CD14-positive monocyte (primary cell): ENCODE data around the gene BUD13. TPM values are rescaled to one million over a fixed set of nuclear protein-coding genes. Genes with fewer than 3 reads are reported as not detected.
"Not testable (repeated sequence)": the region's sequence is repeated elsewhere in the genome, so short reads cannot be mapped to it uniquely, and the experiment has no call there.

Experiments
- DNase-seq, 3 donors: peaks; one replicate each; pipeline ENCODE4 v3.0.0-alpha.2; 2011 to 2022
- H2AFZ ChIP-seq: 2 replicates; pipeline ENCODE4 v1.6.0; 2012; ENCODE audit warnings: mild to moderate bottlenecking, low read depth, low read length, inconsistent platforms; ENCODE audit not compliant: insufficient read depth, poor library complexity, severe bottlenecking
- H3K27ac ChIP-seq, 2 donors: 1 replicate in 1 of 2; 2 replicates in 1 of 2; pipeline ENCODE4 v1.5.1; 2012 to 2013; ENCODE audit warnings: low read length in 2 of 2, control low read depth in 1 of 2, inconsistent platforms in 1 of 2, low read depth in 1 of 2, mild to moderate bottlenecking in 1 of 2
- H3K27me3 ChIP-seq, 2 donors: one replicate each; pipeline versions ENCODE4 v1.6.0 to v1.6.1; 2011 to 2013; ENCODE audit warnings: low read length in 2 of 2; ENCODE audit not compliant: control insufficient read depth in 2 of 2, insufficient read depth in 2 of 2
- H3K36me3 ChIP-seq, 2 donors: replicated peaks in 1 of 2; 1 replicate in 1 of 2; 2 replicates in 1 of 2; pipeline versions ENCODE4 v1.5.1 to v1.6.1; 2012 to 2013; ENCODE audit warnings: low read length in 2 of 2, control low read depth in 1 of 2, inconsistent platforms in 1 of 2, mild to moderate bottlenecking in 1 of 2; ENCODE audit not compliant: insufficient read depth in 2 of 2, control insufficient read depth in 1 of 2
- H3K4me1 ChIP-seq, 2 donors: 1 replicate in 1 of 2; 2 replicates in 1 of 2; pipeline versions ENCODE4 v1.5.1 to v1.6.1; 2012 to 2013; ENCODE audit warnings: low read length in 2 of 2, control low read depth in 1 of 2, inconsistent platforms in 1 of 2, mild to moderate bottlenecking in 1 of 2, moderate library complexity in 1 of 2; ENCODE audit not compliant: insufficient read depth in 2 of 2, control insufficient read depth in 1 of 2
- H3K4me2 ChIP-seq: replicated peaks from 2 replicates; pipeline ENCODE3; 2012; ENCODE audit warnings: low read length, moderate library complexity, mild to moderate bottlenecking; ENCODE audit not compliant: poor library complexity, severe bottlenecking; ENCODE audit errors: extremely low read depth
- H3K4me3 ChIP-seq, 3 experiments: fragments of 200-600 bp in 1 of 3; sonication (generic) in 1 of 3; replicated peaks in 1 of 3; 1 replicate in 2 of 3; 2 replicates in 1 of 3; pipeline ENCODE4 v1.5.1; 2011 to 2013; ENCODE audit warnings: low read length in 3 of 3, mild to moderate bottlenecking in 3 of 3, control low read depth in 2 of 3, low read depth in 2 of 3, inconsistent platforms in 1 of 3, moderate library complexity in 1 of 3
- H3K79me2 ChIP-seq: 2 replicates; pipeline ENCODE4 v1.6.0; 2012; ENCODE audit warnings: mild to moderate bottlenecking, control low read depth, inconsistent platforms, low read length, moderate library complexity; ENCODE audit not compliant: insufficient read depth
- H3K9ac ChIP-seq: 2 replicates; pipeline ENCODE4 v1.6.0; 2017; ENCODE audit warnings: low read length, mild to moderate bottlenecking; ENCODE audit not compliant: insufficient read depth, poor library complexity, severe bottlenecking
- H3K9me3 ChIP-seq, 2 donors: replicated peaks in 1 of 2; 1 replicate in 1 of 2; 2 replicates in 1 of 2; pipeline versions ENCODE4 v1.5.1 to v1.6.1; 2012 to 2013; ENCODE audit warnings: low read length in 2 of 2, control low read depth in 1 of 2; ENCODE audit not compliant: control insufficient read depth in 1 of 2, insufficient read depth in 1 of 2
- H4K20me1 ChIP-seq: 2 replicates; pipeline ENCODE4 v1.6.0; 2012; ENCODE audit warnings: mild to moderate bottlenecking, low read length, control low read depth, moderate library complexity; ENCODE audit not compliant: insufficient read depth
- H3K27ac Mint-ChIP-seq, 7 donors: one replicate each; pipeline ENCODE4 v1.8.0; 2020; ENCODE audit warnings: mild to moderate bottlenecking in 7 of 7, mixed read lengths in 7 of 7, moderate library complexity in 6 of 7, inconsistent platforms in 2 of 7
- H3K27me3 Mint-ChIP-seq, 3 donors: one replicate each; pipeline ENCODE4 v1.8.0; 2021 to 2022; ENCODE audit warnings: low read depth in 3 of 3, mild to moderate bottlenecking in 3 of 3, mixed read lengths in 3 of 3, moderate library complexity in 3 of 3, inconsistent platforms in 1 of 3
- H3K36me3 Mint-ChIP-seq, 2 donors: one replicate each; pipeline ENCODE4 v1.8.0; 2020; ENCODE audit warnings: mixed read lengths in 2 of 2, inconsistent platforms in 1 of 2, mild to moderate bottlenecking in 1 of 2
- H3K4me1 Mint-ChIP-seq: one replicate; pipeline ENCODE4 v1.8.0; 2020; ENCODE audit warnings: mild to moderate bottlenecking, mixed read lengths
- H3K4me3 Mint-ChIP-seq, 2 donors: one replicate each; pipeline ENCODE4 v1.8.0; 2020; ENCODE audit warnings: mild to moderate bottlenecking in 2 of 2, mixed read lengths in 2 of 2, moderate library complexity in 1 of 2
- H3K9me3 Mint-ChIP-seq, 7 donors: one replicate each; pipeline ENCODE4 v1.8.0; 2020 to 2022; ENCODE audit warnings: mixed read lengths in 7 of 7, mild to moderate bottlenecking in 6 of 7, moderate library complexity in 6 of 7, inconsistent platforms in 2 of 7
- WGBS: methylation state at CpG from one replicate; pipeline ENCODE4 v1.1.5; 2013; ENCODE audit warnings: missing lambda C conversion rate; ENCODE audit not compliant: insufficient coverage; 5-methylcytosine and 5-hydroxymethylcytosine counted together
- intact Hi-C, 2 donors: fragments of 100-400 bp; cut with micrococcal nuclease; formaldehyde crosslinking; loops; one replicate each; pipeline versions ENCODE4 v1.15.0 to v1.15.1; 2023
- polyA plus RNA-seq, 3 donors: library from polyadenylated mRNA; depleted of rRNA in 1 of 3; unstranded in 2 of 3; stranded (reverse) in 1 of 3; fragments of 300-500 nt in 2 of 3; fragments of >200 nt in 1 of 3; fragmentation: Illumina TruSeq in 2 of 3; gene quantifications; 1 replicate in 2 of 3; 2 replicates in 1 of 3; pipeline ENCODE4 v1.2.3, GENCODE V29; 2012 to 2021
- TF ChIP-seq, protein P1 (sequence below): fragments of 200-600 bp; IDR thresholded peaks from one replicate; pipeline ENCODE4 v1.8.0; 2022; ENCODE audit warnings: antibody characterized with exemption, mild to moderate bottlenecking

Gene BUD13
- polyA plus RNA-seq, 3 donors = 4.2 to 8.7 (median 5.3) TPM

DNA sequence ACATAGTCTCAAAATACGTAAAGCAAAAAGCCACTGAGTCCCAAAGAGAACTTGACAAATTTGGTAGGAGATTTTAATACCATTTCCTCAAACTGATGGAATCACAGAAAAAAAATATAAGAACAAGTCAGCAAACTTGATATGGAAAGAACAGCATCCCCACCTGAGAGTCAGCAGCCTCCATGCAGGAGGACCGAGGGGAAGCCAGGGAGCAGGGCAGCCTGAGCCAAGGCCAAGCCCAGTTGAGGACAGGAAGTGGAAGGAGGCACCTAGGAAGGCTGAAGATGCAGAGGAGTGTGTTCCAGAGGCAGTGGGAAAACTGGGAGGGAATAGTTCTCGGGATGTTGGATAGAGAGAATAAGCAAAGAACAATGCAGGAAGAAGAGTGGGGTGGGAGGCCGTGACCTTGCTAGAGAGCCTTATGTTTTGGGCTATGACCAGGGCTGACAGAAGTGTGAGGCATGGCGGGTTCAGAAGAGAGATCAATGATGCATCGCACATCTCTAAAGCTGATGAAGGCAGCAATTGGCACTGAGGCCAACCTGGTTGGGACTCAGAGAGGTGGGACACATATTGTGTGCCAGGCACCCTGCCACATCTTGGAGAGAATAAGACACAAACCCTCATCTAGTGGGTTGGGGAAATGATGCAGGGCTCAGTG, 34.9 kb upstream of the BUD13 start:
- no peaks in the 10 kb centered on the region for H3K27me3 ChIP-seq
- H3K36me3 ChIP-seq = no peaks in the 10 kb centered on the region
- H3K9ac ChIP-seq = no peak overlapping the region
- intact Hi-C loops = no loop called here
- Mint-ChIP-seq H3K4me1 (no peaks in the 10 kb centered on the region), H3K27ac (no peak overlapping the region), H3K27me3 (peaks cover 3 to 8% (median 4%) of the 10 kb centered on the region in 3 donors), H3K9me3 (peaks cover 0 to 2% (median 0%) of the 10 kb centered on the region in 7 donors), H3K36me3 (no peaks in the 10 kb centered on the region), H3K4me3 (no peak overlapping the region)
- no peak overlapping the region for H2AFZ ChIP-seq
- no peak overlapping the region for H3K4me3 ChIP-seq
- no peaks in the 10 kb centered on the region for H4K20me1 ChIP-seq
- no peak overlapping the region for H3K4me2 ChIP-seq
- DNase-seq = no peak
- WGBS = 93% methylated on average over 3 of the region's 6 CpGs
- H3K27ac ChIP-seq = no peak overlapping the region
- H3K79me2 ChIP-seq = no peaks in the 10 kb centered on the region
- TF ChIP-seq, protein P1, sequence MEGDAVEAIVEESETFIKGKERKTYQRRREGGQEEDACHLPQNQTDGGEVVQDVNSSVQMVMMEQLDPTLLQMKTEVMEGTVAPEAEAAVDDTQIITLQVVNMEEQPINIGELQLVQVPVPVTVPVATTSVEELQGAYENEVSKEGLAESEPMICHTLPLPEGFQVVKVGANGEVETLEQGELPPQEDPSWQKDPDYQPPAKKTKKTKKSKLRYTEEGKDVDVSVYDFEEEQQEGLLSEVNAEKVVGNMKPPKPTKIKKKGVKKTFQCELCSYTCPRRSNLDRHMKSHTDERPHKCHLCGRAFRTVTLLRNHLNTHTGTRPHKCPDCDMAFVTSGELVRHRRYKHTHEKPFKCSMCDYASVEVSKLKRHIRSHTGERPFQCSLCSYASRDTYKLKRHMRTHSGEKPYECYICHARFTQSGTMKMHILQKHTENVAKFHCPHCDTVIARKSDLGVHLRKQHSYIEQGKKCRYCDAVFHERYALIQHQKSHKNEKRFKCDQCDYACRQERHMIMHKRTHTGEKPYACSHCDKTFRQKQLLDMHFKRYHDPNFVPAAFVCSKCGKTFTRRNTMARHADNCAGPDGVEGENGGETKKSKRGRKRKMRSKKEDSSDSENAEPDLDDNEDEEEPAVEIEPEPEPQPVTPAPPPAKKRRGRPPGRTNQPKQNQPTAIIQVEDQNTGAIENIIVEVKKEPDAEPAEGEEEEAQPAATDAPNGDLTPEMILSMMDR = no peak
- H3K4me1 ChIP-seq = no peaks in the 10 kb centered on the region
- no peaks in the 10 kb centered on the region for H3K9me3 ChIP-seq

- Histone ChIP-seq H3K9me3 (no peaks in the 10 kb centered on the region), H3K27me3 (no peaks in the 10 kb centered on the region), H3K9ac (no peak overlapping the region), H3K4me3 (no peak overlapping the region), H3K79me2 (no peaks in the 10 kb centered on the region), H4K20me1 (no peaks in the 10 kb centered on the region), H3K27ac (no peak overlapping the region), H3K4me2 (no peak overlapping the region), H3K36me3 (no peaks in the 10 kb centered on the region), H2AFZ (no peak overlapping the region), H3K4me1 (no peaks in the 10 kb centered on the region)
- TF ChIP-seq, protein P1 = no peak
- no peaks in the 10 kb centered on the region for H3K36me3 Mint-ChIP-seq
- H3K9me3 Mint-ChIP-seq = peaks cover 0 to 2% (median 0%) of the 10 kb centered on the region in 7 donors
- no peaks in the 10 kb centered on the region for H3K4me1 Mint-ChIP-seq
- 67% methylated on average over 1 of the region's 3 CpGs for whole genome bisulfite sequencing
- DNase-seq = no peak
- H3K4me3 Mint-ChIP-seq = no peak overlapping the region
- intact Hi-C loops = no loop called here
- peaks cover 2 to 7% (median 3%) of the 10 kb centered on the region in 3 donors for H3K27me3 Mint-ChIP-seq
- no peak overlapping the region for H3K27ac Mint-ChIP-seq
Observed at GRCh38 chr11:116804001-116804400, 31.2 kb upstream of the BUD13 start.

DNA sequence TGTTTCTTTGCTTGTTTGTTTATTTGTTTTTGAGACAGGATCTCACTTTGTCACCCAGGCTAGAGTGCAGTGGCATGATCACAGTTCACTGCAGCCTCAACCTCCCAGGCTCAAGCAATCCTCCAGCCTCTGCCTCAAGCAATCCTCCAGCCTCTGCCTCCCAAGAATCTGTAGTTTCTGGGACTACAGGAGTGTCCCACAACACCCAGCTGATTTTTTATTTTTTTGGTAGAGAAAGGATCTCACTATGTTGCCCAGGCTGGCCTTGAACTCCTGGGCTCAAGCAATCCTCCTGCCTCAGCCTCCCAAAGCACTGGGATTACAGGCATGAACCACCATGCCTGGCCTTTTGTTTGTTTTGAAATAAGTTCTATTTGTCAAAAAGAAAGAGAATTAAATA, 28.9 kb upstream of the BUD13 start:
- H3K4me3 Mint-ChIP-seq, intact Hi-C loops: not testable (repeated sequence)

More for the DNA sequence above, 28.9 kb upstream of the BUD13 start:
- not testable (repeated sequence) for H3K27me3 Mint-ChIP-seq, DNase-seq, H2AFZ ChIP-seq, H3K79me2 ChIP-seq, H3K4me3 ChIP-seq, H4K20me1 ChIP-seq, H3K27ac Mint-ChIP-seq, H3K4me1 Mint-ChIP-seq, H3K36me3 ChIP-seq, H3K9me3 ChIP-seq, H3K4me2 ChIP-seq, H3K4me1 ChIP-seq, H3K9me3 Mint-ChIP-seq, H3K27ac ChIP-seq, H3K9ac ChIP-seq, H3K27me3 ChIP-seq, H3K36me3 Mint-ChIP-seq
